HepG2 (cell line): ENCODE measurements around the gene TCERG1. TPM values are rescaled to one million over a fixed set of nuclear protein-coding genes. Genes with fewer than 3 reads are reported as not detected.

Experiments
- ATAC-seq: fragments of 200-7000 bp; cut with Tn5 transposase; 3 replicates; pipeline ENCODE4 v1.9.1; 2020; ENCODE audit warnings: mild to moderate bottlenecking, moderate library complexity
- Bru-seq: library from RNA; stranded (reverse); fragments of 400-500 nt; gene quantifications from one replicate; lab custom pipeline; 2021; lab: Mats Ljungman, UMichigan
- BruChase-seq, 2 experiments: library from RNA; stranded (reverse); fragments of 400-500 nt; gene quantifications; one replicate each; lab custom pipeline; 2021; lab: Mats Ljungman, UMichigan
- BruUV-seq: library from RNA; stranded (reverse); fragments of 400-500 nt; replicated peaks from 2 replicates; lab custom pipeline; 2021; lab: Mats Ljungman, UMichigan
- CTCF ChIA-PET: fragments of 300-600 bp; formaldehyde crosslinking; extraction: SDS; loops from one replicate; lab custom pipeline; 2021; ENCODE audit warnings: low total read pairs, inconsistent platforms, low intra/inter-chr PET ratio; lab: Yijun Ruan, JAX
- POLR2A ChIA-PET: fragments of 350-600 bp; sonication (Branson Sonifier 250); formaldehyde crosslinking; loops from one replicate; lab custom pipeline; 2020; ENCODE audit warnings: antibody characterized with exemption, inconsistent platforms; lab: Yijun Ruan, JAX
- DNase-seq: peaks from one replicate; pipeline ENCODE4 v3.0.0-alpha.2; 2015; ENCODE audit warnings: low spot score
- FAIRE-seq: peaks from 3 replicates; lab custom pipeline; 2011; peaks lifted over from hg19 to GRCh38; lab: Jason Lieb, UNC
- H2AFZ ChIP-seq: one replicate; pipeline ENCODE4 v1.6.1; 2011; ENCODE audit warnings: low read length, inconsistent platforms
- H3K27ac ChIP-seq: fragments of 300-600 bp; 3 replicates; pipeline ENCODE4 v1.8.0; 2011; ENCODE audit warnings: mixed run types, mild to moderate bottlenecking, mixed read lengths, low read length, inconsistent platforms; ENCODE audit not compliant: insufficient read depth; ENCODE audit errors: extremely low read length
- H3K27me3 ChIP-seq, 2 experiments: fragments of 200-600 bp in 1 of 2; 2 replicates in 1 of 2; 3 replicates in 1 of 2; pipeline versions ENCODE4 v1.6.0 to v1.8.0; 2011; ENCODE audit warnings: low read length in 2 of 2, mild to moderate bottlenecking in 2 of 2, moderate library complexity in 2 of 2, inconsistent platforms in 1 of 2; ENCODE audit not compliant: insufficient read depth in 2 of 2, control insufficient read depth in 1 of 2
- H3K36me3 ChIP-seq, 2 experiments: fragments of 200-600 bp in 1 of 2; replicated peaks in 1 of 2; 2 replicates in 1 of 2; 3 replicates in 1 of 2; pipeline versions ENCODE4 v1.5.1 to v1.8.0; 2011; ENCODE audit warnings: low read length in 2 of 2, inconsistent platforms in 1 of 2; ENCODE audit not compliant: insufficient read depth in 2 of 2, control insufficient read depth in 1 of 2
- H3K4me1 ChIP-seq: 2 replicates; pipeline ENCODE4 v1.5.1; 2012; ENCODE audit warnings: low read length, inconsistent platforms; ENCODE audit not compliant: insufficient read depth
- H3K4me2 ChIP-seq: 2 replicates; pipeline ENCODE4 v1.6.0; 2011; ENCODE audit warnings: low read depth, low read length, inconsistent platforms
- H3K4me3 ChIP-seq, 3 experiments: fragments of 200-600 bp in 1 of 3; sonication (generic), shearing (Covaris generic) in 1 of 3; replicated peaks in 1 of 3; 2 replicates each; pipeline ENCODE4 v1.5.1; 2011 to 2016; ENCODE audit warnings: low read length in 3 of 3, inconsistent platforms in 2 of 3, low read depth in 2 of 3, mild to moderate bottlenecking in 2 of 3, control low read depth in 1 of 3, mixed read lengths in 1 of 3; ENCODE audit not compliant: insufficient read depth in 1 of 3
- H3K79me2 ChIP-seq: one replicate; pipeline ENCODE4 v1.6.1; 2011; ENCODE audit warnings: low read length, inconsistent platforms; ENCODE audit not compliant: insufficient read depth
- H3K9ac ChIP-seq: 2 replicates; pipeline ENCODE4 v1.6.0; 2011; ENCODE audit warnings: mild to moderate bottlenecking, low read depth, low read length, inconsistent platforms; ENCODE audit not compliant: insufficient read depth
- H3K9me3 ChIP-seq: 2 replicates; pipeline ENCODE4 v1.5.1; 2012; ENCODE audit warnings: mild to moderate bottlenecking, low read length
- H4K20me1 ChIP-seq: 2 replicates; pipeline ENCODE4 v1.6.0; 2011; ENCODE audit warnings: inconsistent platforms, mild to moderate bottlenecking, low read length, moderate library complexity; ENCODE audit not compliant: insufficient read depth
- HMGXB3 ChIP-seq: sonication (generic); formaldehyde crosslinking; IDR thresholded peaks from 2 replicates; pipeline ENCODE4 v1.4.0; 2020; ENCODE audit warnings: missing genetic modification reagents, borderline replicate concordance
- MYNN ChIP-seq: sonication (generic); formaldehyde crosslinking; IDR thresholded peaks from 2 replicates; pipeline ENCODE4 v1.4.0; 2020; ENCODE audit warnings: mild to moderate bottlenecking, low read depth, missing genetic modification reagents
- NFRKB ChIP-seq: fragments of 450-650 bp; IDR thresholded peaks from 2 replicates; pipeline ENCODE4 v1.6.1; 2017
- PATZ1 ChIP-seq: sonication (generic); formaldehyde crosslinking; IDR thresholded peaks from 2 replicates; pipeline ENCODE4 v1.4.0; 2020; ENCODE audit warnings: missing genetic modification reagents
- SETDB1 ChIP-seq: sonication (generic); formaldehyde crosslinking; IDR thresholded peaks from 2 replicates; pipeline ENCODE4 v1.5.1; 2020; ENCODE audit warnings: missing genetic modification reagents, mild to moderate bottlenecking, borderline replicate concordance
- SNAI1 ChIP-seq: sonication (generic); formaldehyde crosslinking; IDR thresholded peaks from 2 replicates; pipeline ENCODE4 v1.5.0; 2020; ENCODE audit warnings: mild to moderate bottlenecking, missing genetic modification reagents, borderline replicate concordance
- SRY ChIP-seq: sonication (generic); formaldehyde crosslinking; IDR thresholded peaks from 2 replicates; pipeline ENCODE4 v1.8.0; 2022; ENCODE audit warnings: mild to moderate bottlenecking, missing genetic modification reagents
- ZNF350 ChIP-seq: sonication (generic); formaldehyde crosslinking; IDR thresholded peaks from 2 replicates; pipeline ENCODE4 v1.4.0; 2020; ENCODE audit warnings: mild to moderate bottlenecking, low read depth, missing genetic modification reagents, borderline replicate concordance
- ZNF614 ChIP-seq: IDR thresholded peaks from 2 replicates; pipeline ENCODE4 v1.6.1; 2018; ENCODE audit warnings: missing biosample characterization, missing genetic modification reagents, inconsistent platforms, borderline replicate concordance
- ZNF772 ChIP-seq: sonication (generic); formaldehyde crosslinking; IDR thresholded peaks from 2 replicates; pipeline ENCODE4 v1.5.0; 2020; ENCODE audit warnings: mild to moderate bottlenecking, missing genetic modification reagents
- WGBS: methylation state at CpG from one replicate; pipeline ENCODE4 v1.1.6; 2017; ENCODE audit warnings: low lambda C conversion rate; 5-methylcytosine and 5-hydroxymethylcytosine counted together
- in situ Hi-C: cut with HindIII; loops from 2 replicates; pipeline ENCODE4 v1.10.0; 2017; ENCODE audit warnings: low pct_unique_long_range_greater_than_20kb; ENCODE audit not compliant: extremely low pct_ligation_motif_present
- intact Hi-C: fragments of 100-400 bp; cut with micrococcal nuclease; formaldehyde crosslinking; loops from one replicate; pipeline ENCODE4 v1.10.0; 2022; ENCODE audit not compliant: unreplicated experiment
- long read RNA-seq, 2 experiments: library from RNA in 1 of 2; library from polyadenylated mRNA in 1 of 2; stranded (forward) in 1 of 2; unstranded in 1 of 2; transcript quantifications; one replicate each; pipeline ENCODE4 v2.0.0, GENCODE V29; 2019 to 2022
- polyA minus RNA-seq, 3 experiments: library from RNA; depleted of rRNA, polyadenylated mRNA; stranded (reverse); fragments of >200 nt; gene quantifications; 2 replicates each; pipeline ENCODE4 v1.2.3, GENCODE V29; 2011; ENCODE audit warnings: low replicate concordance in 1 of 3
- polyA plus RNA-seq, 8 experiments: library from polyadenylated mRNA; depleted of rRNA in 3 of 8; stranded (reverse) in 7 of 8; unstranded in 1 of 8; fragments of >200 nt; fragmentation: Illumina TruSeq in 4 of 8; extraction: Trizol in 4 of 8; gene quantifications; 2 replicates each; pipeline versions ENCODE4 v1.2.1 to v1.2.3, GENCODE V29; 2011 to 2016; ENCODE audit warnings: low read depth in 4 of 8, missing spikeins in 1 of 8, mixed read lengths in 1 of 8; ENCODE audit not compliant: insufficient read depth in 1 of 8
- total RNA-seq, 5 experiments: library from RNA; depleted of rRNA; stranded (reverse); fragments of >200 nt; fragmentation: Illumina TruSeq; extraction: Trizol; gene quantifications; 2 replicates each; pipeline ENCODE4 v1.2.3, GENCODE V29; 2016; ENCODE audit warnings: low read depth in 1 of 5

Gene TCERG1
- total RNA-seq (2016; rRNA removed; fragmentation: Illumina TruSeq; extraction: Trizol): 71.5 and 71.7 TPM in 2 replicates
- 15.2 and 18.9 TPM in 2 replicates for total RNA-seq (2016; cell fraction: cytosol; rRNA removed; fragmentation: Illumina TruSeq; extraction: Trizol; ENCODE audit: low read depth)
- total RNA-seq (2016; cell fraction: insoluble cytoplasmic fraction; rRNA removed; fragmentation: Illumina TruSeq; extraction: Trizol): 63.5 and 71.5 TPM in 2 replicates
- 19.5 and 22.1 TPM in 2 replicates for total RNA-seq (2016; cell fraction: membrane; rRNA removed; fragmentation: Illumina TruSeq; extraction: Trizol)
- 160 and 177 TPM in 2 replicates for total RNA-seq (2016; cell fraction: nucleus; rRNA removed; fragmentation: Illumina TruSeq; extraction: Trizol)
- polyA plus RNA-seq (2011; rRNA removed): 72.3 and 86.6 TPM in 2 replicates
- polyA plus RNA-seq (2011; cell fraction: cytosol; rRNA removed): 34.3 and 38.0 TPM in 2 replicates
- 159 and 189 TPM in 2 replicates for polyA plus RNA-seq (2011; cell fraction: nucleus; rRNA removed)
- 38.8 and 53.6 TPM in 2 replicates for polyA plus RNA-seq (2012)
- polyA plus RNA-seq (2016; cell fraction: cytosol; fragmentation: Illumina TruSeq; extraction: Trizol; ENCODE audit: low read depth): 3.1 and 4.0 TPM in 2 replicates
- 58.5 and 62.2 TPM in 2 replicates for polyA plus RNA-seq (2016; cell fraction: insoluble cytoplasmic fraction; fragmentation: Illumina TruSeq; extraction: Trizol; ENCODE audit: low read depth)
- 10.1 and 11.0 TPM in 2 replicates for polyA plus RNA-seq (2016; cell fraction: membrane; fragmentation: Illumina TruSeq; extraction: Trizol; ENCODE audit: low read depth)
- 237 and 263 TPM in 2 replicates for polyA plus RNA-seq (2016; cell fraction: nucleus; fragmentation: Illumina TruSeq; extraction: Trizol; ENCODE audit: insufficient read depth, low read depth)
- polyA minus RNA-seq (2011; rRNA and poly(A)+ RNA removed; ENCODE audit: low replicate concordance): 383 and 386 TPM in 2 replicates
- 22.2 and 23.0 TPM in 2 replicates for polyA minus RNA-seq (2011; cell fraction: cytosol; rRNA and poly(A)+ RNA removed)
- 275 and 320 TPM in 2 replicates for polyA minus RNA-seq (2011; cell fraction: nucleus; rRNA and poly(A)+ RNA removed)
- percentile 96 among the genes with signal in this experiment for Bru-seq, nascent RNA
- BruChase-seq, experiment 1, labeled RNA remaining after a 6-hour chase: percentile 95 among the genes with signal in this experiment
- percentile 97 among the genes with signal in this experiment for BruChase-seq, experiment 2, labeled RNA remaining after a 2-hour chase
- long read RNA-seq, experiment 1, full-length matches to known transcripts: 3 of 47 reads
- long read RNA-seq, experiment 1, partial matches to known transcripts: 37 of 47 reads
- long read RNA-seq, experiment 1, other reads (novel, unspliced or antisense): 7 of 47 reads
- long read RNA-seq, experiment 2, partial matches to known transcripts: 11 of 27 reads
- long read RNA-seq, experiment 2, other reads (novel, unspliced or antisense): 15 of 27 reads

- peaks cover 37% of the 10 kb centered on the region for H4K20me1 ChIP-seq
- ChIA-PET CTCF (no interaction called here), POLR2A (interaction anchor here (0.7 to 1.5 kb wide), 5 partner anchors 10 to 278 kb away, joined by 3 to 5 read pairs (median 3); partner anchors contain the start of gene RBM27)
- intact Hi-C loops: no loop called here
- H3K79me2 ChIP-seq: peaks cover 50% of the 10 kb centered on the region
- H3K4me3 ChIP-seq: peak within 1 kb of the TSS; percentile 81 to 95 (median 81)
- FAIRE-seq (peak; percentile 88), ATAC-seq (peak; percentile 95), DNase-seq (peak; percentile 99)
- no peaks in the 10 kb centered on the region for H3K9me3 ChIP-seq
- no TSS peak for BruUV-seq
- no peaks in the 10 kb centered on the region for H3K36me3 ChIP-seq
- in situ Hi-C loops: loop anchor here (25.0 kb wide), 1 partner anchor 310 kb away; no protein-coding TSS in a partner anchor
- peak within 1 kb of the TSS; percentile 62 for H2AFZ ChIP-seq
- H3K9ac ChIP-seq: peak within 1 kb of the TSS; percentile 100
- WGBS: under 1% methylated on average over 32 of the region's 68 CpGs
- no peaks in the 10 kb centered on the region; a peak in 1 of 5 replicates for H3K27me3 ChIP-seq
- H3K4me2 ChIP-seq: peak within 1 kb of the TSS; percentile 63
- H3K27ac ChIP-seq: peak within 1 kb of the TSS; percentile 88
- H3K4me1 ChIP-seq: peaks cover 40% of the 10 kb centered on the region
- TF ChIP-seq SNAI1 (CRISPR knock-in tag) (0 out of 2 replicates have a peak, but pooled peaks have one; percentile 38), SRY (CRISPR knock-in tag) (peak; percentile 27; the same call in 1 of the 2 replicates), MYNN (CRISPR knock-in tag) (no peak), NFRKB (peak; percentile 79), PATZ1 (CRISPR knock-in tag) (no peak; the same call in 1 of the 2 replicates), ZNF350 (peak; percentile 87; the same call in 1 of the 2 replicates), HMGXB3 (CRISPR knock-in tag) (peak; percentile 93), SETDB1 (CRISPR knock-in tag) (no peak), ZNF772 (CRISPR knock-in tag) (0 out of 2 replicates have a peak, but pooled peaks have one; percentile 45), ZNF614 (0 out of 2 replicates have a peak, but pooled peaks have one; percentile 32)
These were observed at the start of gene TCERG1 for GRCh38 chr5:146446861-146447733. Gene TCERG1, plus strand, starts transcription at chr5:146447333. Its CDS starts 17 bp downstream, at chr5:146447350.
